Muscle of leg (tissue), 11 donors: ENCODE data around the gene DMBT1. TPM values are rescaled to one million over a fixed set of nuclear protein-coding genes. Genes with fewer than 3 reads are reported as not detected.

ENCODE experiments used
- DNase-seq: peaks from one replicate; pipeline ENCODE4 v3.0.0; 2013
- H3K27ac ChIP-seq: one replicate; pipeline ENCODE4 v1.5.1; 2013; ENCODE audit warnings: mild to moderate bottlenecking, low read length, control low read depth
- H3K27me3 ChIP-seq: one replicate; pipeline ENCODE4 v1.6.1; 2013; ENCODE audit warnings: low read length; ENCODE audit not compliant: control insufficient read depth, insufficient read depth
- H3K36me3 ChIP-seq: one replicate; pipeline ENCODE4 v1.6.1; 2013; ENCODE audit warnings: low read length; ENCODE audit not compliant: control insufficient read depth, insufficient read depth
- H3K4me1 ChIP-seq: one replicate; pipeline ENCODE4 v1.6.1; 2013; ENCODE audit warnings: low read length; ENCODE audit not compliant: control insufficient read depth, insufficient read depth
- H3K4me3 ChIP-seq: one replicate; pipeline ENCODE4 v1.5.1; 2013; ENCODE audit warnings: low read length, control low read depth
- H3K9me3 ChIP-seq: replicated peaks from 2 replicates; pipeline ENCODE4 v1.6.1; 2013; ENCODE audit warnings: low read depth, low read length; ENCODE audit not compliant: control insufficient read depth
- WGBS: methylation state at CpG from one replicate; pipeline ENCODE4 v1.1.5; 2013; ENCODE audit warnings: missing lambda C conversion rate; ENCODE audit not compliant: insufficient coverage; 5-methylcytosine and 5-hydroxymethylcytosine counted together
- polyA plus RNA-seq, 8 donors: library from polyadenylated mRNA; unstranded; fragments of 120-200 nt; gene quantifications; one replicate each; pipeline versions ENCODE4 v1.2.1 to v1.2.3, GENCODE V29; 2013; ENCODE audit warnings: inconsistent platforms in 1 of 8, low replicate concordance in 1 of 8; ENCODE audit not compliant: insufficient read length in 8 of 8, insufficient read depth in 1 of 8
- total RNA-seq: library from RNA; stranded (reverse); fragments of 120-200 nt; gene quantifications from one replicate; pipeline ENCODE4 v1.2.4, GENCODE V29; 2013

DMBT1 gene
- total and polyA plus RNA-seq, 9 donors, result under 0.01 to 14.3 (median 0.40) TPM; not detected in 3

DNA sequence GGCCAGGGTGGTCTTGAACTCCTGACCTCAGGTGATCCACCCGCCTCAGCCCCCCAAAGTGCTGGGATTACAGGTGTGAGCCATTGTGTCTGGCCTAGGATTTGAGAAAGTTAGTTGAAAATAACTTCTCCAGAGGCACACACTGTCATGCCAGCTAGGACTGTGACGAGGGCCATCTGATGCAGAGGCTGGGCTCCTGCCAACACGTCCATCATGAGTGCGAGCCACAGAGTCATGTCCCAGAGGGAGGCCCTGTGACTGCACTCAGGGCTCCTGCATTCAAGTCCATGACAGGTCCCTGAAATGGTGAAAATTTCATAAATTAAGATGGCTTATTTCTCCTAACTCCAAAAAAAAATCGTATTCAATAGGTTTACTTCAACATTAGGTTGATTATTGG is 122.0 kb downstream of the DMBT1 start:
- Histone ChIP-seq H3K9me3 (no peaks in the 10 kb centered on the region), H3K4me3 (no peak overlapping the region), H3K4me1 (no peaks in the 10 kb centered on the region), H3K27ac (no peak overlapping the region), H3K36me3 (no peaks in the 10 kb centered on the region), H3K27me3 (peaks cover 2% of the 10 kb centered on the region)
- no CpG with 5 or more reads among the region's 5 CpGs for WGBS
- DNase-seq, result no peak

DNA sequence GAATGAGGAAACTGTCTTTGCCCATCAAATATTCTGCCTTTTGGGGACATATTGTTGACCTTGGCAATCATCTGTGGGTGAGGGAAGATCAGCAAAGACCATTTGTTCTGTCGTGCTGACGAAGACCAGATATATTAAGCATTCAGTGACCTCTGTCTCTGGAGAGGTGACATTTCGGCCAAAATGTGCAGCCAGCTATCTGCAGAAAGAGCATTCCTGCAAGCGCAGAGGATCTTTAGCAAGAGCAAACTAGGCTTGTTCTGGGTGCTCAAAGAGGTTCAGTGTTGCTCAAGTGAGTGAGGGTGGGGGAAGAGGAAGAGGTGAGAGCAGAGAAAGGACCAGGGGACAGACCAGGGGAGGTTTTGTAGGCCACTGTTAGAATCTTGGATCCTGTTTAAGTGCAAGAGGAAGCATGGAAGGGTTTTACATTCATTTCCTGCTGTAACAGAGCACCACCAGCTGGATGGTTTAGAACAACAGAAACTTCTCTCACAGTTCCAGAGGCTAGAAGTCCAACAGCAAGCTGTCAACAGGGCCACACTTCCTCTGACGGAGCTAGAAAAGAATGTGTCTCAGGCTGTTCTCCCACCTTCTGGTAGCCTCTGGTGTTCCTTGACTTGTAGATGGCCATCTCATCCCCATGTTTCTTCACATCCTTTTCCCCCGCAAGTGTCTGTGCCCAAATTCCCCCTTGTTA is 127.9 kb downstream of the DMBT1 start:
- Histone ChIP-seq H3K4me3 (no peak overlapping the region), H3K36me3 (no peaks in the 10 kb centered on the region), H3K27ac (no peak overlapping the region), H3K27me3 (peaks cover 2% of the 10 kb centered on the region), H3K9me3 (no peaks in the 10 kb centered on the region), H3K4me1 (no peaks in the 10 kb centered on the region)
- peak; percentile 32 for DNase-seq
- 58% methylated on average over 5 of the region's 6 CpGs for WGBS

DNA sequence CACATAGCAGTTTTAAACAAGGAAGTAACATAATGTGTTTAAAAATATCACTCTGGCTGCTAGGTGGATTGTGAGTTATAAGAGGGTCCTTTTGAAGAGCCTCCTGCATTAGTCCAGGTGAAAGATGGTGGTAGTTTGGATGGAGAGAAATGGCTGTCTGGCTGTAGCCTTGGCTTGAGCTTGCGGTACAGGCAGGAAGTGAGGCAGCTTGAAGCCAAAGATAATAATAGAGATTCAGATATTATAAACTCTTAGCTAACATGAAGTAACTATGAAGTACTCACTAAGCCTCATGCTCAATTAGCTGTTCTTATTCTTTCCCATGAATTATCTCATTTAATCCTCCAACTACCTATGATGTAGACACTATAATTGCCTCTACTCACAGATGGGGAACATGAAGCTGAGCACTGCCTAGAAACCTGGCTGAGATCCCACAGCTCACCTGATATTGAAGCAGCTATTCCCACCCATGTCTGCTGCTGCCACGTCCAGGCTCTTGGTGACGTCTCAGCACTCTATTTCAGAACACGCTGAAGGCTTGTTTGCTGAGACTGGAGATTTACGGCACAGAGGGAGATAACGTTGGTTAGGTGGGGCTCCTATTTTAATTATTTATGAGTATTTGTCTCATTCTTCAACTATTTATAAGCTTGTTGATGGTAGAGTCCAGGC is 128.7 kb downstream of the DMBT1 start:
- no peaks in the 10 kb centered on the region for H3K36me3 ChIP-seq
- no peaks in the 10 kb centered on the region for H3K27me3 ChIP-seq
- H3K4me3 ChIP-seq, result no peak overlapping the region
- H3K27ac ChIP-seq, result no peak overlapping the region
- no peaks in the 10 kb centered on the region for H3K9me3 ChIP-seq
- no CpG with 5 or more reads among the region's 6 CpGs for WGBS
- no peak for DNase-seq
- H3K4me1 ChIP-seq, result no peaks in the 10 kb centered on the region

DNA sequence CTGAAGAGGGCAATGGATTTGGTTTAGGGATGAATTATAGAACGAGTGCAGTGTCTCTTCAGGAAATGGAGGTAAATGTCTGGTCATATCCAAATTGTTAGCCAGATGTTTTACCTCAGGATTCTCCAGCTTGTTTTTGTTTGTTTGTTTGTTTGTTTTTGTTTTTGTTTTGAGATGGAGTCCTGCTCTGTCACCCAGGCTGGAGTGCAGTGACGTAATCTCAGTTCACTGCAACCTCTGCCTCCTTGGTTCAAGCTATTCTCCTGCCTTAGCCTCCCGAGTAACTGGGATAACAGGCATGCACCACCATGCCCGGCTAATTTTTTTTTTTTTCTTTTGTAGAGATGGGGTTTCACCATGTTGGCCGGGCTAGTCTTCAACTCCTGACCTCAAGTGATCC is 132.2 kb downstream of the DMBT1 start:
- DNase-seq, result no peak
- H3K4me3 ChIP-seq, result no peak overlapping the region
- no peaks in the 10 kb centered on the region for H3K9me3 ChIP-seq
- H3K27me3 ChIP-seq, result no peaks in the 10 kb centered on the region
- 67% methylated on average over 2 of the region's 5 CpGs for WGBS
- no peak overlapping the region for H3K27ac ChIP-seq
- H3K4me1 ChIP-seq, result no peaks in the 10 kb centered on the region
- no peaks in the 10 kb centered on the region for H3K36me3 ChIP-seq

Other genes with a start within 250 kb of the DMBT1 start
- 22.0 TPM for gene PLEKHA1, start 186.0 kb upstream of the DMBT1 start, total RNA-seq
- gene PLEKHA1, start 186.0 kb upstream of the DMBT1 start, polyA plus RNA-seq, result 10 to 100 TPM; 23.6 to 36.3 (median 30.0) TPM
- gene ARMS2, start 106.1 kb upstream of the DMBT1 start, total RNA-seq, result not detected
- gene ARMS2, start 106.1 kb upstream of the DMBT1 start, polyA plus RNA-seq, result not detected
- gene HTRA1, start 99.2 kb upstream of the DMBT1 start, total RNA-seq, result 219 TPM
- gene HTRA1, start 99.2 kb upstream of the DMBT1 start, polyA plus RNA-seq, result 100 to 1,000 TPM in 4 of 8 donors, 10 to 100 TPM in 4; 54.2 to 325 (median 105) TPM
- not detected for gene C10orf120, start 139.1 kb downstream of the DMBT1 start, total RNA-seq
- gene C10orf120, start 139.1 kb downstream of the DMBT1 start, polyA plus RNA-seq, result not detected